CD8-positive, alpha-beta memory T cell (primary cell): ENCODE data around the gene ST7. TPM values are rescaled to one million over a fixed set of nuclear protein-coding genes. Genes with fewer than 3 reads are reported as not detected.
"Not testable (repeated sequence)": the region's sequence is repeated elsewhere in the genome, so short reads cannot be mapped to it uniquely, and the experiment has no call there.

Source experiments
- CTCF ChIA-PET: fragments of 350-600 bp; sonication (Branson Sonifier 250); formaldehyde crosslinking; loops from one replicate; lab custom pipeline; 2021; ENCODE audit warnings: antibody characterized with exemption; lab: Charles Lee
- POLR2A ChIA-PET: fragments of 350-600 bp; sonication (Branson Sonifier 250); formaldehyde crosslinking; loops from one replicate; lab custom pipeline; 2021; ENCODE audit warnings: antibody characterized with exemption; lab: Charles Lee
- DNase-seq, 5 donors: peaks; one replicate each; pipeline versions ENCODE4 v3.0.0 to v3.0.0-alpha.2; 2020 to 2022; ENCODE audit warnings: mixed read lengths in 1 of 5
- H3K27ac ChIP-seq: one replicate; pipeline ENCODE4 v1.7.0; 2013; ENCODE audit warnings: low read depth, mild to moderate bottlenecking, low read length, moderate library complexity
- H3K27me3 ChIP-seq: 2 replicates; pipeline ENCODE4 v1.7.0; 2013; ENCODE audit warnings: low read length, mild to moderate bottlenecking; ENCODE audit not compliant: insufficient read depth, poor library complexity, severe bottlenecking
- H3K36me3 ChIP-seq: 2 replicates; pipeline ENCODE4 v1.7.0; 2013; ENCODE audit warnings: mild to moderate bottlenecking, low read length, moderate library complexity; ENCODE audit not compliant: insufficient read depth
- H3K4me1 ChIP-seq: 2 replicates; pipeline ENCODE4 v1.7.0; 2013; ENCODE audit warnings: mild to moderate bottlenecking, low read length, moderate library complexity; ENCODE audit not compliant: insufficient read depth
- H3K4me3 ChIP-seq: 2 replicates; pipeline ENCODE4 v1.7.0; 2013; ENCODE audit warnings: mild to moderate bottlenecking, low read length
- H3K9me3 ChIP-seq: 2 replicates; pipeline ENCODE4 v1.7.0; 2013; ENCODE audit warnings: mild to moderate bottlenecking, low read length
- H3K27ac Mint-ChIP-seq, 8 donors: one replicate each; pipeline ENCODE4 v1.8.0; 2020 to 2021; ENCODE audit warnings: mixed read lengths in 8 of 8, mild to moderate bottlenecking in 6 of 8, inconsistent platforms in 3 of 8, moderate library complexity in 3 of 8
- H3K27me3 Mint-ChIP-seq, 2 donors: one replicate each; pipeline ENCODE4 v1.8.0; 2020 to 2021; ENCODE audit warnings: mixed read lengths in 2 of 2, mild to moderate bottlenecking in 1 of 2, moderate library complexity in 1 of 2
- H3K36me3 Mint-ChIP-seq, 3 donors: one replicate each; pipeline ENCODE4 v1.8.0; 2020 to 2021; ENCODE audit warnings: mixed read lengths in 3 of 3, inconsistent platforms in 1 of 3, mild to moderate bottlenecking in 1 of 3
- H3K4me1 Mint-ChIP-seq, 3 donors: one replicate each; pipeline ENCODE4 v1.8.0; 2020 to 2021; ENCODE audit warnings: mixed read lengths in 3 of 3, inconsistent platforms in 1 of 3, mild to moderate bottlenecking in 1 of 3
- H3K4me3 Mint-ChIP-seq, 7 donors: one replicate each; pipeline ENCODE4 v1.8.0; 2020 to 2021; ENCODE audit warnings: mixed read lengths in 7 of 7, mild to moderate bottlenecking in 6 of 7, moderate library complexity in 4 of 7, inconsistent platforms in 2 of 7
- H3K9me3 Mint-ChIP-seq, 5 donors: one replicate each; pipeline ENCODE4 v1.8.0; 2020 to 2022; ENCODE audit warnings: mixed read lengths in 5 of 5, mild to moderate bottlenecking in 3 of 5, moderate library complexity in 2 of 5, inconsistent platforms in 1 of 5
- polyA plus RNA-seq: library from polyadenylated mRNA; unstranded; fragments of 300-500 nt; fragmentation: Illumina TruSeq; gene quantifications from one replicate; pipeline ENCODE4 v1.2.3, GENCODE V29; 2021
- total RNA-seq, 2 experiments: library from RNA; stranded (reverse); gene quantifications; one replicate each; pipeline ENCODE4 v1.2.3, GENCODE V29; 2021

The ST7 gene
- total and polyA plus RNA-seq, 3 experiments from 2014 or later, result 7.9 to 14.2 (median 12.7) TPM

GRCh38 chr7:117030793-117031192 lies 77.5 kb downstream of the ST7 start:
- Mint-ChIP-seq H3K9me3 (peaks cover 0 to 12% (median 4%) of the 10 kb centered on the region in 5 donors), H3K36me3 (peaks cover 0 to 13% (median 0%) of the 10 kb centered on the region in 3 donors)
- H3K27me3 Mint-ChIP-seq, H3K27ac ChIP-seq, H3K36me3 ChIP-seq, POLR2A ChIA-PET, H3K4me1 Mint-ChIP-seq, H3K4me3 Mint-ChIP-seq, H3K9me3 ChIP-seq, H3K27me3 ChIP-seq, DNase-seq, H3K4me1 ChIP-seq, CTCF ChIA-PET, H3K27ac Mint-ChIP-seq, H3K4me3 ChIP-seq: not testable (repeated sequence)

- DNase-seq, result no peak
- H3K27ac Mint-ChIP-seq, result no peak overlapping the region
- Histone ChIP-seq H3K4me3 (no peak overlapping the region), H3K4me1 (no peaks in the 10 kb centered on the region), H3K27me3 (no peaks in the 10 kb centered on the region), H3K9me3 (no peaks in the 10 kb centered on the region), H3K36me3 (no peaks in the 10 kb centered on the region), H3K27ac (no peak overlapping the region)
- H3K9me3 Mint-ChIP-seq, result peaks cover 0 to 12% (median 4%) of the 10 kb centered on the region in 5 donors
- ChIA-PET POLR2A (no interaction called here), CTCF (no interaction called here)
- no peaks in the 10 kb centered on the region for H3K27me3 Mint-ChIP-seq
- peaks cover 0 to 13% (median 0%) of the 10 kb centered on the region in 3 donors for H3K36me3 Mint-ChIP-seq
- no peak overlapping the region for H3K4me3 Mint-ChIP-seq
- no peaks in the 10 kb centered on the region for H3K4me1 Mint-ChIP-seq
Measured at GRCh38 chr7:117032810-117033209, 79.5 kb downstream of the ST7 start.

- no peak overlapping the region for H3K4me3 Mint-ChIP-seq
- DNase-seq, result no peak
- H3K4me1 Mint-ChIP-seq, result no peaks in the 10 kb centered on the region
- no peaks in the 10 kb centered on the region for H3K27me3 Mint-ChIP-seq
- CTCF ChIA-PET, result no interaction called here
- H3K36me3 Mint-ChIP-seq, result peaks cover 0 to 4% (median 0%) of the 10 kb centered on the region in 3 donors
- H3K9me3 Mint-ChIP-seq, result peaks cover 0 to 8% (median 4%) of the 10 kb centered on the region in 5 donors
- H3K27ac Mint-ChIP-seq, result no peak overlapping the region
- H3K27ac ChIP-seq, result no peak overlapping the region
- POLR2A ChIA-PET, result no interaction called here
- no peaks in the 10 kb centered on the region for H3K27me3 ChIP-seq
- H3K4me3 ChIP-seq, result no peak overlapping the region
- H3K36me3 ChIP-seq, result no peaks in the 10 kb centered on the region
- no peaks in the 10 kb centered on the region for H3K9me3 ChIP-seq
- H3K4me1 ChIP-seq, result no peaks in the 10 kb centered on the region
Measured at GRCh38 chr7:117034851-117035464, 81.7 kb downstream of the ST7 start.

- H3K36me3 Mint-ChIP-seq, result peaks cover 0 to 4% (median 0%) of the 10 kb centered on the region in 3 donors
- no peaks in the 10 kb centered on the region for H3K4me1 ChIP-seq
- CTCF ChIA-PET, result no interaction called here
- H3K27me3 ChIP-seq, result no peaks in the 10 kb centered on the region
- POLR2A ChIA-PET, result no interaction called here
- no peaks in the 10 kb centered on the region for H3K36me3 ChIP-seq
- no peaks in the 10 kb centered on the region for H3K9me3 ChIP-seq
- peaks cover 0 to 4% (median 2%) of the 10 kb centered on the region in 5 donors for H3K9me3 Mint-ChIP-seq
- H3K27me3 Mint-ChIP-seq, result no peaks in the 10 kb centered on the region
- H3K27ac Mint-ChIP-seq, result no peak overlapping the region
- H3K4me1 Mint-ChIP-seq, result no peaks in the 10 kb centered on the region
- no peak overlapping the region for H3K4me3 ChIP-seq
- no peak overlapping the region for H3K4me3 Mint-ChIP-seq
- no peak overlapping the region for H3K27ac ChIP-seq
- DNase-seq, result no peak
Measured at GRCh38 chr7:117035465-117035862, 82.2 kb downstream of the ST7 start.

GRCh38 chr7:117036053-117036669 lies 82.9 kb downstream of the ST7 start:
- no peaks in the 10 kb centered on the region for H3K4me1 Mint-ChIP-seq
- Histone ChIP-seq H3K27me3 (no peaks in the 10 kb centered on the region), H3K4me3 (no peak overlapping the region), H3K36me3 (no peaks in the 10 kb centered on the region), H3K4me1 (no peaks in the 10 kb centered on the region), H3K27ac (no peak overlapping the region), H3K9me3 (no peaks in the 10 kb centered on the region)
- no peaks in the 10 kb centered on the region for H3K27me3 Mint-ChIP-seq
- H3K9me3 Mint-ChIP-seq, result peaks cover 0 to under 1% (median 0%) of the 10 kb centered on the region in 5 donors
- ChIA-PET POLR2A (no interaction called here), CTCF (no interaction called here)
- DNase-seq, result no peak
- H3K36me3 Mint-ChIP-seq, result no peaks in the 10 kb centered on the region
- no peak overlapping the region for H3K4me3 Mint-ChIP-seq
- H3K27ac Mint-ChIP-seq, result no peak overlapping the region

- no peaks in the 10 kb centered on the region for H3K27me3 Mint-ChIP-seq
- CTCF ChIA-PET, result no interaction called here
- peaks cover 0 to 3% (median 0%) of the 10 kb centered on the region in 3 donors for H3K36me3 Mint-ChIP-seq
- peak overlapping the region in 1 of 8 donors; percentile 5 for H3K27ac Mint-ChIP-seq
- no peak overlapping the region for H3K27ac ChIP-seq
- no peaks in the 10 kb centered on the region for H3K36me3 ChIP-seq
- POLR2A ChIA-PET, result no interaction called here
- no peaks in the 10 kb centered on the region for H3K9me3 Mint-ChIP-seq
- no peaks in the 10 kb centered on the region for H3K9me3 ChIP-seq
- no peaks in the 10 kb centered on the region for H3K4me1 Mint-ChIP-seq
- DNase-seq, result no peak
- no peaks in the 10 kb centered on the region for H3K4me1 ChIP-seq
- H3K27me3 ChIP-seq, result no peaks in the 10 kb centered on the region
- no peak overlapping the region for H3K4me3 ChIP-seq
- H3K4me3 Mint-ChIP-seq, result no peak overlapping the region
Measured at GRCh38 chr7:117036836-117037235, 83.5 kb downstream of the ST7 start.

- Mint-ChIP-seq H3K27ac (no peak overlapping the region), H3K4me3 (no peak overlapping the region), H3K27me3 (no peaks in the 10 kb centered on the region), H3K36me3 (peaks cover 0 to 4% (median 0%) of the 10 kb centered on the region in 3 donors), H3K9me3 (no peaks in the 10 kb centered on the region), H3K4me1 (no peaks in the 10 kb centered on the region)
- Histone ChIP-seq H3K4me1 (no peaks in the 10 kb centered on the region), H3K27me3 (no peaks in the 10 kb centered on the region), H3K36me3 (no peaks in the 10 kb centered on the region), H3K4me3 (no peak overlapping the region), H3K27ac (no peak overlapping the region), H3K9me3 (no peaks in the 10 kb centered on the region)
- ChIA-PET POLR2A (no interaction called here), CTCF (no interaction called here)
- no peak for DNase-seq
Measured at GRCh38 chr7:117038408-117038807, 85.1 kb downstream of the ST7 start.

GRCh38 chr7:117041007-117041406 lies 87.7 kb downstream of the ST7 start:
- no peaks in the 10 kb centered on the region for H3K36me3 ChIP-seq
- H3K27me3 ChIP-seq, result no peaks in the 10 kb centered on the region
- H3K27ac ChIP-seq, result no peak overlapping the region
- Mint-ChIP-seq H3K27ac (no peak overlapping the region), H3K4me1 (no peaks in the 10 kb centered on the region), H3K4me3 (no peak overlapping the region), H3K9me3 (no peaks in the 10 kb centered on the region), H3K27me3 (no peaks in the 10 kb centered on the region), H3K36me3 (peaks cover 0 to 4% (median 0%) of the 10 kb centered on the region in 3 donors)
- no peak overlapping the region for H3K4me3 ChIP-seq
- CTCF ChIA-PET, result no interaction called here
- H3K4me1 ChIP-seq, result no peaks in the 10 kb centered on the region
- DNase-seq, result no peak
- POLR2A ChIA-PET, result no interaction called here
- no peaks in the 10 kb centered on the region for H3K9me3 ChIP-seq
